Activated naive CD4-positive, alpha-beta T cell treated with anti-CD3 and anti-CD28 coated beads for 36 hours (primary cell): Measurements from ENCODE around the gene PPP1R12A. TPM values are rescaled to one million over a fixed set of nuclear protein-coding genes. Genes with fewer than 3 reads are reported as not detected.
A peak's percentile ranks its signal among the peaks of the same experiment; 100 is the strongest.
"Not testable (repeated sequence)": the region's sequence is repeated elsewhere in the genome, so short reads cannot be mapped to it uniquely, and the experiment has no call there.

Experiments
- CTCF ChIA-PET: fragments of 350-600 bp; sonication (Branson Sonifier 250); formaldehyde crosslinking; loops from one replicate; lab custom pipeline; 2021; ENCODE audit warnings: antibody characterized with exemption; lab: Charles Lee
- DNase-seq: peaks from one replicate; pipeline ENCODE4 v3.0.0-alpha.2; 2020
- H3K27ac Mint-ChIP-seq: one replicate; pipeline ENCODE4 v1.8.0; 2021; ENCODE audit warnings: mild to moderate bottlenecking, mixed read lengths
- H3K27me3 Mint-ChIP-seq: one replicate; pipeline ENCODE4 v1.8.0; 2021; ENCODE audit warnings: low read depth, mixed read lengths
- H3K36me3 Mint-ChIP-seq: one replicate; pipeline ENCODE4 v1.8.0; 2021; ENCODE audit warnings: low read depth, mixed read lengths
- H3K4me1 Mint-ChIP-seq: one replicate; pipeline ENCODE4 v1.8.0; 2021; ENCODE audit warnings: low read depth, mixed read lengths
- H3K4me3 Mint-ChIP-seq: one replicate; pipeline ENCODE4 v1.8.0; 2021; ENCODE audit warnings: mild to moderate bottlenecking, moderate library complexity, mixed read lengths
- H3K9me3 Mint-ChIP-seq: one replicate; pipeline ENCODE4 v1.8.0; 2021; ENCODE audit warnings: mixed read lengths
- intact Hi-C: fragments of 100-400 bp; cut with micrococcal nuclease; formaldehyde crosslinking; loops from one replicate; pipeline ENCODE4 v1.15.1; 2023
- total RNA-seq, 2 experiments: library from RNA; stranded (reverse); gene quantifications; one replicate each; pipeline ENCODE4 v1.2.3, GENCODE V29; 2021

The PPP1R12A gene
- total RNA-seq, 2 experiments from 2014 or later: 56.3 to 63.3 TPM

DNA sequence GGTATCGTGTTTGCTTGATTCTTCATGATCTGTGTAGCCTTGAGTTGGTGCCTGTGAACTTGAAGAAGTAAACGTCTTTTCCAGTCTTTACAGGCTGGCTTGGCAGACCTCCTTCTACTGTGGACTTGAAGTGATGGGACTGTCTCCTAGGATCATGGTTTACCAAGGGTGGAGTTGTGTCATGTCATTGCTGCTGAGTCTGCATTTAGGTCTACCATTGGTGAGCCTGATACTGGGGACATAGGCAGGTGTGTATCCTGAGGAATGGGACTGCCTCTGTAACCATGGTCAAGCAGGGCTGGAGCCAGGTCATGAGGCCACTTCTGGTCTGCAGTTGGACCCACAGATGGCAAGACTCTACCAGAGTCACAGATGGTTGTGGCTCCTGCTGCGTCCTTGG, 20.7 kb upstream of the PPP1R12A start:
- H3K27ac Mint-ChIP-seq: no peak overlapping the region
- DNase-seq: no peak
- H3K9me3 Mint-ChIP-seq: peaks cover 12% of the 10 kb centered on the region
- no peak overlapping the region for H3K4me3 Mint-ChIP-seq
- intact Hi-C loops: no loop called here
- no peaks in the 10 kb centered on the region for H3K4me1 Mint-ChIP-seq
- peaks cover 7% of the 10 kb centered on the region for H3K27me3 Mint-ChIP-seq
- CTCF ChIA-PET: no interaction called here
- H3K36me3 Mint-ChIP-seq: peaks cover 5% of the 10 kb centered on the region

DNA sequence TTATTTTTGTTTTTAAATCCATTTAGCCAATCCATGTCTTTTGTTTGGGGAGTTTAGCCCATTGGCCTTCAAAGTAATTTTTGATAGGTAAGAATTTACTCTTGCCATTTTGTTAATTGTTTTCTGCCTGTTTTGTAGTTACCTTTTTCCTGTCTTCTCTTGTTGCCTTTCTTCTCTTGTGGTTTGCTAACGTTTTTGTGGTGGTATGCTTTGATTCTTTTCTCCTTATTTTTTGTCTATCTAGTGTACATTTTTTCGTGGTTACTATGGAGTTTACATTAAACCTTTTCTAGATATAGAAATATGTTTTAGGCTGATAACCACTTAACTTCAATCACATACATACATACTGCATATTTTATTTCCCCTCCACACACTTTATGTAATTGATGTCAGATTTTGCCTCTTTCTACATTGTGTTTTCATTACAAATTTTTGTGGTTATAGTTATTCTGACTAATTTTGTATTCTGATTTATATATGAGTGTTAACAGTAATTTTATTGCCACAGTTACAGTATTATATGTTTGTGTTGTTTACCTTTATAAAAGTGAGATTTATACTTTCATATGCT, 19.2 kb upstream of the PPP1R12A start:
- no peak for DNase-seq
- H3K9me3 Mint-ChIP-seq: peaks cover 12% of the 10 kb centered on the region
- CTCF ChIA-PET: no interaction called here
- H3K36me3 Mint-ChIP-seq: peaks cover 5% of the 10 kb centered on the region
- no peak overlapping the region for H3K4me3 Mint-ChIP-seq
- no peak overlapping the region for H3K27ac Mint-ChIP-seq
- no peaks in the 10 kb centered on the region for H3K4me1 Mint-ChIP-seq
- intact Hi-C loops: no loop called here
- peaks cover 3% of the 10 kb centered on the region for H3K27me3 Mint-ChIP-seq

DNA sequence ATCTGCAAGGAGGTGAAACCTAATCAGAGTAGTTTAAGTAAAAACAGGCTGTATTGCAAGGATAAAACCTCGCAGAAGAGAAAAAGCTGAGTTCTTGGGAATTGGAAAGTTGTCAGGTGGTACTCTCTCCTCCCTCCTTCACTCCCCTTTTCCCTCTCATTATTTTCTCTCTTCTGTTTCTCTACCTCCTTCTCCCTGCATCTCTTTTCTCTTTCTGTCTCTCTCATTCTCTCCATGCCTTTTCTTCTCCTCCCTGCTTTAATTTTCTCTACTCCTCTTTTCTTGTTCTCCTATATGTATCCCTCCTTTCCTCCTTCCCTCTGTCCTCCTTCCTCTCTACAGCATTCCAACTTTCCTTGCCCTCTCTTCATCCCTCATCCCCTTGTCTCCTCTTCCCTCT, 14.2 kb upstream of the PPP1R12A start:
- Mint-ChIP-seq H3K9me3 (no peaks in the 10 kb centered on the region), H3K36me3 (no peaks in the 10 kb centered on the region), H3K27ac (no peak overlapping the region), H3K4me3 (no peak overlapping the region), H3K27me3 (peaks cover 3% of the 10 kb centered on the region), H3K4me1 (no peaks in the 10 kb centered on the region)
- no peak for DNase-seq
- CTCF ChIA-PET: no interaction called here
- intact Hi-C loops: no loop called here

DNA sequence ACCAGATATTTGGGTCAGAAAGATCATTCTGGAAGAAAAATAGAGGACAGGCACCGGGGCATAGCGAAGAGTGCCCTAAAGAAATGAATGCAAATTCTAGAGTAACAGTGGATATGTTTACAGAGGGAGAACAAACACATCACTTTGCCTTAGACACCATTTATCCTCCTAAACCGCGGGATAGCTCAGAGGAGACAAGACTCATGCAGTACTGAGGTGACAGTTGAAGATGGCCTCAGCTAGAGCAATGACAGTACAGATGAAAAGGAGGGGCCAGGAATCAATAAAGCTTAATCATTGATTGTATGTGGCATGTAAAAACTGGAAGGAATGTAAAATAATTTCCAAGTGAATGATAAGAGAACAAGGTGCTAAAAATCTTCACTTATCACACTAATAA, 10.5 kb upstream of the PPP1R12A start:
- intact Hi-C loops: no loop called here
- Mint-ChIP-seq H3K27me3 (peaks cover 3% of the 10 kb centered on the region), H3K27ac (no peak overlapping the region), H3K4me1 (no peaks in the 10 kb centered on the region), H3K4me3 (no peak overlapping the region), H3K9me3 (no peaks in the 10 kb centered on the region), H3K36me3 (no peaks in the 10 kb centered on the region)
- CTCF ChIA-PET: interaction anchor here (0.6 kb wide), 1 partner anchor 1281 kb away, joined by 3 read pairs; no protein-coding TSS in a partner anchor
- DNase-seq: no peak

DNA sequence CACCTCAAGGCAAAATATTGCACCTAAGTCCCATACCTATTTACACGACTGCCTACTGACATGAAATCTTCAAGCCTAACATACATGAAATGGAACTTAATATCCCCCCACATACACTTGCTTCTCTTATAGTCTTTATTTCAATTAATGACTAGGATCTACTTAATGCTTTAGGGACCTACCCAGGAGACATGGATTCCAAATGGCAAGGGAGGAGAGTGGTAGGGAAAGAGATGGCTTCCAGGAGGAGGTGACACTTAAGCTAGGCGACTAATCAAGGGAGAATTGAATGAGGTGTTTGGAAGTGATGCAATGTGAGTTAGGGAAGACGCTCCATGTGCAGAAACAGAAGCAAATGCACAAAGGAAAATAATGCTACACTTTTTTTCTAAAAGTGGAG, 9.7 kb upstream of the PPP1R12A start:
- no peaks in the 10 kb centered on the region for H3K9me3 Mint-ChIP-seq
- CTCF ChIA-PET: no interaction called here
- H3K4me3 Mint-ChIP-seq: no peak overlapping the region

DNA sequence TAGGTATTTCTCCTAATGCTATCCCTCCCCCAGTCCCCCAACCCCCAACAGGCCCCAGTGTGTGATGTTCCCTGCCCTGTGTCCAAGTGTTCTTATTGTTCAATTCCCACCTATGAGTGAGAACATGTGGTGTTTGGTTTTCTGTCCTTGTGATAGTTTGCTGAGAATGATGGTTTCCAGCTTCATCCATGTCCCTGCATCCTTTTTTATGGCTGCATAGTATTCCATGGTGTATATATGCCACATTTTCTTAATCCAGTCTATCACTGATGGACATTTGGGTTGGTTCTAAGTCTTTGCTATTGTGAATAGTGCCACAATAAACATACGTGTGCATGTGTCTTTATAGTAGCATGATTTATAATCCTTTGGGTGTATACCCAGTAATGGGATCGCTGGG, 7.9 kb upstream of the PPP1R12A start:
- H3K9me3 Mint-ChIP-seq, intact Hi-C loops: not testable (repeated sequence)

More for the DNA sequence above, 9.7 kb upstream of the PPP1R12A start:
- DNase-seq: no peak
- Mint-ChIP-seq H3K27me3 (peaks cover 3% of the 10 kb centered on the region), H3K4me1 (no peaks in the 10 kb centered on the region), H3K27ac (no peak overlapping the region), H3K36me3 (no peaks in the 10 kb centered on the region)
- intact Hi-C loops: no loop called here

GRCh38 chr12:79939728-79940310, 4.9 kb upstream of the PPP1R12A start:
- H3K27me3 Mint-ChIP-seq: peaks cover 3% of the 10 kb centered on the region
- peaks cover 9% of the 10 kb centered on the region for H3K4me1 Mint-ChIP-seq
- no peak overlapping the region for H3K27ac Mint-ChIP-seq
- DNase-seq: no peak
- intact Hi-C loops: no loop called here
- CTCF ChIA-PET: no interaction called here
- no peaks in the 10 kb centered on the region for H3K9me3 Mint-ChIP-seq
- H3K4me3 Mint-ChIP-seq: no peak overlapping the region
- peaks cover 1% of the 10 kb centered on the region for H3K36me3 Mint-ChIP-seq

More for the DNA sequence above, 7.9 kb upstream of the PPP1R12A start:
- CTCF ChIA-PET, H3K27me3 Mint-ChIP-seq, DNase-seq, H3K4me3 Mint-ChIP-seq, H3K36me3 Mint-ChIP-seq, H3K27ac Mint-ChIP-seq, H3K4me1 Mint-ChIP-seq: not testable (repeated sequence)

- H3K36me3 Mint-ChIP-seq: peaks cover 1% of the 10 kb centered on the region
- H3K4me3 Mint-ChIP-seq: no peak overlapping the region
- intact Hi-C loops: no loop called here
- DNase-seq: no peak
- no peaks in the 10 kb centered on the region for H3K27me3 Mint-ChIP-seq
- H3K4me1 Mint-ChIP-seq: peaks cover 9% of the 10 kb centered on the region
- H3K9me3 Mint-ChIP-seq: no peaks in the 10 kb centered on the region
- CTCF ChIA-PET: no interaction called here
- no peak overlapping the region for H3K27ac Mint-ChIP-seq
Measured at GRCh38 chr12:79938843-79939242, 3.9 kb upstream of the PPP1R12A start.

DNA sequence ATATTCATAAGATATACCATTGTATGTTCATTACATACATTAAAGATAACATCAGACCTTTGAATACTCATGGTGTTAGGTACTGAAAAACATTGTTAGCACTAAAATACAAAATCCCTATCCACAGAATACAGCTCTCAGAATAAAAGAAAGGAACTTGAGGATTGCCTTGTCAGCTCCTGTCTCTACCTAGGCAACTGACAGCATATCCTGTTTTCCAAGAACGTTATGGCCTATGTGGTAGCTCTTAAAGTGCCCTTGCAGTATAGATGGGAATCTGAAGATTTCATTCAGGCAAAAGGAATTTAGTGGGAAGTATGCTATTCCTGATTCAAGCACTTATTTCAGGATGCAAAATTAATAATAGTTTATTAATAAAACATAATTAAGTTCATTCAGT, 1.8 kb upstream of the PPP1R12A start:
- no peak for DNase-seq
- CTCF ChIA-PET: no interaction called here
- H3K4me3 Mint-ChIP-seq: no peak overlapping the region
- intact Hi-C loops: loop anchor here (1.0 kb wide), 1 partner anchor 8 kb away; no protein-coding TSS in a partner anchor
- no peak overlapping the region for H3K27ac Mint-ChIP-seq
- H3K9me3 Mint-ChIP-seq: no peaks in the 10 kb centered on the region
- peaks cover 23% of the 10 kb centered on the region for H3K4me1 Mint-ChIP-seq
- peaks cover 1% of the 10 kb centered on the region for H3K36me3 Mint-ChIP-seq
- no peaks in the 10 kb centered on the region for H3K27me3 Mint-ChIP-seq

GRCh38 chr12:79935624-79936345, 888 bp upstream of the PPP1R12A start:
- Mint-ChIP-seq H3K27ac (peak overlapping the region; percentile 98), H3K36me3 (peaks cover 1% of the 10 kb centered on the region), H3K4me1 (peaks cover 25% of the 10 kb centered on the region), H3K4me3 (peak overlapping the region; percentile 98), H3K9me3 (no peaks in the 10 kb centered on the region), H3K27me3 (no peaks in the 10 kb centered on the region)
- CTCF ChIA-PET: interaction anchor here (0.7 kb wide), 1 partner anchor 12 kb away, joined by 3 read pairs; no protein-coding TSS in a partner anchor
- DNase-seq: no peak
- intact Hi-C loops: loop anchor here (1.0 kb wide), 3 partner anchors 7 to 251 kb away; no protein-coding TSS in a partner anchor

- intact Hi-C loops: loop anchor here (1.0 kb wide), 2 partner anchors 47 to 252 kb away; no protein-coding TSS in a partner anchor
- H3K27ac Mint-ChIP-seq: peak overlapping the region; percentile 98
- peak; percentile 57 for DNase-seq
- CTCF ChIA-PET: no interaction called here
- H3K27me3 Mint-ChIP-seq: no peaks in the 10 kb centered on the region
- peaks cover 1% of the 10 kb centered on the region for H3K36me3 Mint-ChIP-seq
- peak overlapping the region; percentile 98 for H3K4me3 Mint-ChIP-seq
- no peaks in the 10 kb centered on the region for H3K9me3 Mint-ChIP-seq
- peaks cover 32% of the 10 kb centered on the region for H3K4me1 Mint-ChIP-seq
Measured at GRCh38 chr12:79934281-79935020, 446 bp downstream of the PPP1R12A start.
